H9 (cell line): ENCODE measurements around the gene KRTAP4-9. TPM values are rescaled to one million over a fixed set of nuclear protein-coding genes. Genes with fewer than 3 reads are reported as not detected.
"Not testable (repeated sequence)": the region's sequence is repeated elsewhere in the genome, so short reads cannot be mapped to it uniquely, and the experiment has no call there.

ENCODE experiments used
- DNase-seq: peaks from one replicate; pipeline ENCODE4 v3.0.0-alpha.2; 2017
- H2AFZ ChIP-seq: one replicate; pipeline ENCODE4 v1.6.1; 2013; ENCODE audit warnings: mild to moderate bottlenecking, low read length, control low read depth, moderate library complexity
- H2AK5ac ChIP-seq: 2 replicates; pipeline ENCODE4 v1.6.1; 2013; ENCODE audit warnings: low read length, control low read depth, mixed read lengths; ENCODE audit not compliant: insufficient read length
- H2BK120ac ChIP-seq: one replicate; pipeline ENCODE4 v1.6.1; 2013; ENCODE audit warnings: low read depth, mild to moderate bottlenecking, low read length, control low read depth, inconsistent platforms; ENCODE audit not compliant: poor library complexity, severe bottlenecking
- H2BK12ac ChIP-seq: 2 replicates; pipeline ENCODE4 v1.6.1; 2013; ENCODE audit warnings: low read length, control low read depth, mixed read lengths, low read depth; ENCODE audit not compliant: insufficient read length
- H2BK15ac ChIP-seq: 2 replicates; pipeline ENCODE4 v1.6.1; 2013; ENCODE audit warnings: low read depth, low read length, control low read depth
- H2BK20ac ChIP-seq: one replicate; pipeline ENCODE4 v1.6.1; 2013; ENCODE audit warnings: low read depth, mild to moderate bottlenecking, low read length, control low read depth, inconsistent platforms; ENCODE audit not compliant: poor library complexity, severe bottlenecking
- H2BK5ac ChIP-seq: 2 replicates; pipeline ENCODE4 v1.6.1; 2013; ENCODE audit warnings: low read length, control low read depth, mixed read lengths; ENCODE audit not compliant: insufficient read length
- H3K14ac ChIP-seq: 2 replicates; pipeline ENCODE4 v1.6.1; 2013; ENCODE audit warnings: low read length, control low read depth; ENCODE audit not compliant: insufficient read depth
- H3K18ac ChIP-seq: 2 replicates; pipeline ENCODE4 v1.6.1; 2013; ENCODE audit warnings: low read depth, mild to moderate bottlenecking, mixed read lengths, low read length, control low read depth; ENCODE audit not compliant: insufficient read length
- H3K23ac ChIP-seq: 2 replicates; pipeline ENCODE4 v1.6.1; 2013; ENCODE audit warnings: low read length, control low read depth, mixed read lengths, low read depth; ENCODE audit not compliant: insufficient read length
- H3K23me2 ChIP-seq: 2 replicates; pipeline ENCODE4 v1.6.1; 2013; ENCODE audit warnings: low read depth, mild to moderate bottlenecking, mixed read lengths, low read length, control low read depth; ENCODE audit not compliant: insufficient read length, poor library complexity, severe bottlenecking
- H3K27ac ChIP-seq: 2 replicates; pipeline ENCODE4 v1.5.1; 2013; ENCODE audit warnings: low read length, control low read depth, mixed read lengths, low read depth; ENCODE audit not compliant: insufficient read length
- H3K27me3 ChIP-seq: 2 replicates; pipeline ENCODE4 v1.6.1; 2013; ENCODE audit warnings: low read length, control low read depth, inconsistent platforms; ENCODE audit not compliant: insufficient read depth
- H3K4ac ChIP-seq: 2 replicates; pipeline ENCODE4 v1.6.1; 2013; ENCODE audit warnings: low read depth, mild to moderate bottlenecking, control low read depth, inconsistent platforms, low read length, moderate library complexity
- H3K4me1 ChIP-seq: 2 replicates; pipeline ENCODE4 v1.6.1; 2013; ENCODE audit warnings: low read length, control low read depth, inconsistent platforms; ENCODE audit not compliant: insufficient read depth
- H3K4me2 ChIP-seq: 2 replicates; pipeline ENCODE4 v1.6.1; 2013; ENCODE audit warnings: low read length, control low read depth, mixed read lengths; ENCODE audit not compliant: insufficient read length, insufficient read depth
- H3K56ac ChIP-seq: 2 replicates; pipeline ENCODE4 v1.6.1; 2013; ENCODE audit warnings: low read depth, mild to moderate bottlenecking, mixed read lengths, low read length, control low read depth; ENCODE audit not compliant: insufficient read length
- H3K79me1 ChIP-seq: 2 replicates; pipeline ENCODE4 v1.6.1; 2013; ENCODE audit warnings: low read depth, mild to moderate bottlenecking, moderate library complexity, low read length, control low read depth, inconsistent platforms; ENCODE audit not compliant: insufficient read depth, poor library complexity, severe bottlenecking
- H3K79me2 ChIP-seq: 2 replicates; pipeline ENCODE4 v1.6.1; 2013; ENCODE audit warnings: low read length, control low read depth, inconsistent platforms; ENCODE audit not compliant: insufficient read depth
- H3K9ac ChIP-seq: 2 replicates; pipeline ENCODE4 v1.6.1; 2013; ENCODE audit warnings: low read length, control low read depth, mixed read lengths; ENCODE audit not compliant: insufficient read length; ENCODE audit errors: extremely low read depth
- H3K9me3 ChIP-seq: one replicate; pipeline ENCODE4 v1.6.1; 2013; ENCODE audit warnings: low read depth, low read length, inconsistent platforms; ENCODE audit not compliant: control insufficient read depth
- H3T11ph ChIP-seq: one replicate; pipeline ENCODE4 v1.6.1; 2013; ENCODE audit warnings: mild to moderate bottlenecking, low read length, control low read depth, inconsistent platforms
- H4K20me1 ChIP-seq: one replicate; pipeline ENCODE4 v1.6.1; 2013; ENCODE audit not compliant: control insufficient read depth, insufficient read length, insufficient read depth
- H4K5ac ChIP-seq: 2 replicates; pipeline ENCODE4 v1.6.1; 2013; ENCODE audit warnings: low read depth, mild to moderate bottlenecking, mixed read lengths, low read length, control low read depth; ENCODE audit not compliant: insufficient read length
- H4K8ac ChIP-seq: replicated peaks from 2 replicates; pipeline ENCODE4 v1.6.1; 2013; ENCODE audit warnings: low read length, control low read depth, mixed read lengths, low read depth; ENCODE audit not compliant: insufficient read length
- H4K91ac ChIP-seq: 2 replicates; pipeline ENCODE4 v1.6.1; 2013; ENCODE audit warnings: low read depth, mild to moderate bottlenecking, moderate library complexity, mixed read lengths, low read length, control low read depth; ENCODE audit not compliant: insufficient read length
- H3K27ac Mint-ChIP-seq, 3 experiments: 2 replicates in 2 of 3; 3 replicates in 1 of 3; pipeline ENCODE4 v1.8.0; 2020 to 2021; ENCODE audit warnings: mixed read lengths in 3 of 3, mild to moderate bottlenecking in 1 of 3, moderate library complexity in 1 of 3
- H3K27me3 Mint-ChIP-seq: 2 replicates; pipeline ENCODE4 v1.8.0; 2021; ENCODE audit warnings: low read depth, mild to moderate bottlenecking, moderate library complexity, mixed read lengths
- H3K36me3 Mint-ChIP-seq, 3 experiments: 2 replicates in 2 of 3; 3 replicates in 1 of 3; pipeline ENCODE4 v1.8.0; 2020 to 2021; ENCODE audit warnings: low read depth in 3 of 3, mixed read lengths in 3 of 3; ENCODE audit not compliant: insufficient read depth in 1 of 3
- H3K4me1 Mint-ChIP-seq, 2 experiments: 2 replicates each; pipeline ENCODE4 v1.8.0; 2020; ENCODE audit warnings: mixed read lengths in 2 of 2
- H3K4me3 Mint-ChIP-seq, 2 experiments: 2 replicates in 1 of 2; 3 replicates in 1 of 2; pipeline ENCODE4 v1.8.0; 2020 to 2021; ENCODE audit warnings: mild to moderate bottlenecking in 2 of 2, mixed read lengths in 2 of 2, moderate library complexity in 1 of 2
- H3K9me3 Mint-ChIP-seq, 2 experiments: 2 replicates in 1 of 2; 3 replicates in 1 of 2; pipeline ENCODE4 v1.8.0; 2020; ENCODE audit warnings: mild to moderate bottlenecking in 2 of 2, mixed read lengths in 2 of 2, moderate library complexity in 1 of 2
- CTCF ChIP-seq: fragments of 200-600 bp; sonication (generic); conservative IDR thresholded peaks from 3 replicates; pipeline ENCODE4 v1.8.0; 2021; ENCODE audit warnings: antibody characterized with exemption, mild to moderate bottlenecking
- WGBS: extraction: QIAGEN DNeasy Blood & Tissue Kit; methylation state at CpG from one replicate; pipeline ENCODE4 v1.1.7; 2013; ENCODE audit warnings: missing lambda C conversion rate, low lambda C conversion rate, mixed read lengths; ENCODE audit not compliant: insufficient read length; ENCODE audit errors: extremely low coverage; 5-methylcytosine and 5-hydroxymethylcytosine counted together
- total RNA-seq: library from RNA; stranded (reverse); gene quantifications from 2 replicates; pipeline ENCODE4 v1.2.1, GENCODE V29; 2021

KRTAP4-9 gene
- total RNA-seq, 1 experiment from 2014 or later = not detected

- Mint-ChIP-seq H3K27ac (no peak overlapping the region; a peak in 1 of 7 replicates), H3K27me3 (no peaks in the 10 kb centered on the region), H3K4me1 (peaks cover 4 to 7% of the 10 kb centered on the region in 2 experiments), H3K4me3 (no peak overlapping the region), H3K9me3 (peaks cover 0 to under 1% of the 10 kb centered on the region in 2 experiments; a peak in 1 of 5 replicates), H3K36me3 (no peaks in the 10 kb centered on the region; a peak in 1 of 7 replicates)
- TF ChIP-seq CTCF = no peak
- no peak overlapping the region for H2BK5ac ChIP-seq
- no peak overlapping the region for H3K4me2 ChIP-seq
- H3K23me2 ChIP-seq = no peaks in the 10 kb centered on the region
- H3K9ac ChIP-seq = no peak overlapping the region
- no peak overlapping the region for H2BK15ac ChIP-seq
- H3K27ac ChIP-seq = no peak overlapping the region
- no peak overlapping the region for H3K4ac ChIP-seq
- H4K8ac ChIP-seq = no peak overlapping the region
- no peak overlapping the region for H2AFZ ChIP-seq
- no peak for DNase-seq
- H3T11ph ChIP-seq = no peak overlapping the region
- H3K18ac ChIP-seq = no peak overlapping the region
- no peaks in the 10 kb centered on the region for H3K79me1 ChIP-seq
- no peak overlapping the region for H3K14ac ChIP-seq
- H4K91ac ChIP-seq = no peak overlapping the region
- no peak overlapping the region for H4K5ac ChIP-seq
- H3K56ac ChIP-seq = no peak overlapping the region
- H2BK12ac ChIP-seq = no peak overlapping the region
- no CpG with 5 or more reads among the region's 5 CpGs for WGBS
- H3K23ac ChIP-seq = no peak overlapping the region
- H4K20me1 ChIP-seq = no peaks in the 10 kb centered on the region
- no peak overlapping the region for H2BK20ac ChIP-seq
- no peaks in the 10 kb centered on the region for H3K79me2 ChIP-seq
- no peak overlapping the region for H2BK120ac ChIP-seq
- H2AK5ac ChIP-seq = no peak overlapping the region
- no peaks in the 10 kb centered on the region for H3K4me1 ChIP-seq
- H3K9me3 ChIP-seq = no peaks in the 10 kb centered on the region
- H3K27me3 ChIP-seq = no peaks in the 10 kb centered on the region
Observed at GRCh38 chr17:41058741-41059140, 46.4 kb upstream of the KRTAP4-9 start.

- not testable (repeated sequence) for H3K23me2 ChIP-seq, H3K9ac ChIP-seq, H2BK12ac ChIP-seq, H3K14ac ChIP-seq, H3K27ac Mint-ChIP-seq, H2AFZ ChIP-seq, H3K9me3 ChIP-seq, H3K27ac ChIP-seq, H3K9me3 Mint-ChIP-seq, H3K27me3 Mint-ChIP-seq, H2AK5ac ChIP-seq, H3K79me2 ChIP-seq, H3K79me1 ChIP-seq, H4K91ac ChIP-seq, H2BK120ac ChIP-seq, H2BK5ac ChIP-seq, H3K4me2 ChIP-seq, H3K18ac ChIP-seq, H3K4ac ChIP-seq, H2BK15ac ChIP-seq, H3K56ac ChIP-seq, H3K4me3 Mint-ChIP-seq, H4K8ac ChIP-seq, H3T11ph ChIP-seq, H4K20me1 ChIP-seq, H3K4me1 ChIP-seq, H3K36me3 Mint-ChIP-seq, H3K4me1 Mint-ChIP-seq, H4K5ac ChIP-seq, H3K23ac ChIP-seq, H3K27me3 ChIP-seq
- DNase-seq = peak; percentile 48
- WGBS = no CpG with 5 or more reads among the region's 31 CpGs
- peak overlapping the region; percentile 26 for H2BK20ac ChIP-seq
Observed at GRCh38 chr17:41059276-41060051, 45.7 kb upstream of the KRTAP4-9 start.
